ENCODE data around the gene PPARA. TPM values are rescaled to one million over a fixed set of nuclear protein-coding genes. Genes with fewer than 3 reads are reported as not detected.

The PPARA gene
- total and polyA plus RNA-seq, 9 of the 15 experiments (the other 6 are each of a cell fraction or from before 2014, with no cell fraction given) = 0.64 to 5.3 (median 3.5) TPM

- FAIRE-seq (no peak), ATAC-seq (no peak), DNase-seq (ENCODE audit: extremely low read depth in 1 of 4, low spot score in 3 of 4) (no peak)
- ChIA-PET POLR2A (interaction anchor here (0.6 kb wide), 1 partner anchor 12 kb away, joined by 3 read pairs; no protein-coding TSS in a partner anchor), CTCF (ENCODE audit: low intra/inter-chr PET ratio) (no interaction called here)
- intact Hi-C loops (cut with micrococcal nuclease) = loop anchor here (5.0 kb wide), 1 partner anchor 164 kb away; the partner anchor contains the start of gene GTSE1
- Histone ChIP-seq H3K79me2 (ENCODE audit: control insufficient read depth, insufficient read depth, low read length) (no peaks in the 10 kb centered on the region), H3K27me3 (ENCODE audit: control insufficient read depth in 2 of 2, insufficient read depth in 2 of 2, low read length in 2 of 2) (no peaks in the 10 kb centered on the region), H3K36me3 (ENCODE audit: control insufficient read depth, insufficient read depth, low read length) (no peaks in the 10 kb centered on the region), H3K4me1 (replicated peaks in 1 of 2; ENCODE audit: control insufficient read depth in 2 of 2, insufficient read depth in 2 of 2, low read length in 2 of 2) (peaks cover 0 to 53% of the 10 kb centered on the region in 2 experiments; a peak in 2 of 5 replicates), H3K4me2 (ENCODE audit: insufficient read depth, low read length) (no peak overlapping the region), H4K20me1 (replicated peaks; ENCODE audit: control insufficient read depth, insufficient read depth, low read length) (no peaks in the 10 kb centered on the region), H3K9ac (ENCODE audit: insufficient read depth in 1 of 2, low read depth in 2 of 2, low read length in 2 of 2) (no peak overlapping the region; a peak in 1 of 4 replicates), H3K27ac (ENCODE audit: extremely low read depth, low read depth, low read length) (no peak overlapping the region), H3K9me1 (ENCODE audit: control insufficient read depth, insufficient read depth, low read length) (no peaks in the 10 kb centered on the region), H3K4me3 (no peak overlapping the region), H3K9me3 (replicated peaks; ENCODE audit: control insufficient read depth, insufficient read depth, low read depth, low read length) (no peaks in the 10 kb centered on the region), H2AFZ (ENCODE audit: low read depth, low read length) (no peak overlapping the region)
- no TSS peak for BruUV-seq (replicated peaks)
- in situ Hi-C loops (cut with MboI) = no loop called here
- WGBS (ENCODE audit: insufficient coverage, low coverage, missing lambda C conversion rate) = 41% methylated on average over 3 of the region's 4 CpGs
- no peak for TF ChIP-seq FUS (optimal IDR thresholded peaks at IDR 0.05; ENCODE audit: low read depth, low read length)
These were observed 16.8 kb upstream of the PPARA start for GRCh38 chr22:46133588-46133855.

GRCh38 chr22:46134111-46134705, 16.1 kb upstream of the PPARA start:
- intact Hi-C loops (cut with micrococcal nuclease) = loop anchor here (5.0 kb wide), 1 partner anchor 163 kb away; the partner anchor contains the start of gene GTSE1
- WGBS (ENCODE audit: insufficient coverage, low coverage, missing lambda C conversion rate) = 29% methylated on average over 10 of the region's 15 CpGs
- no peak overlapping the region for H2AFZ ChIP-seq (ENCODE audit: low read depth, low read length)
- H3K9me3 ChIP-seq (replicated peaks; ENCODE audit: control insufficient read depth, insufficient read depth, low read depth, low read length) = no peaks in the 10 kb centered on the region
- no peak overlapping the region for H3K4me2 ChIP-seq (ENCODE audit: insufficient read depth, low read length)
- H3K27me3 ChIP-seq (ENCODE audit: control insufficient read depth in 2 of 2, insufficient read depth in 2 of 2, low read length in 2 of 2) = no peaks in the 10 kb centered on the region
- H3K36me3 ChIP-seq (ENCODE audit: control insufficient read depth, insufficient read depth, low read length) = no peaks in the 10 kb centered on the region
- no peaks in the 10 kb centered on the region for H3K9me1 ChIP-seq (ENCODE audit: control insufficient read depth, insufficient read depth, low read length)
- ChIA-PET CTCF (ENCODE audit: low intra/inter-chr PET ratio) (interaction anchor here (0.6 kb wide), 1 partner anchor 250 kb away, joined by 3 read pairs; no protein-coding TSS in a partner anchor), POLR2A (interaction anchor here (0.6 to 1.3 kb wide), 3 partner anchors 9 to 12 kb away, joined by 3 to 5 read pairs (median 3); no protein-coding TSS in a partner anchor)
- no peaks in the 10 kb centered on the region for H3K79me2 ChIP-seq (ENCODE audit: control insufficient read depth, insufficient read depth, low read length)
- H3K4me1 ChIP-seq (replicated peaks in 1 of 2; ENCODE audit: control insufficient read depth in 2 of 2, insufficient read depth in 2 of 2, low read length in 2 of 2) = peaks cover 0 to 46% of the 10 kb centered on the region in 2 experiments; a peak in 2 of 5 replicates
- no peak for DNase-seq (ENCODE audit: extremely low read depth in 1 of 4, low spot score in 3 of 4)
- H4K20me1 ChIP-seq (replicated peaks; ENCODE audit: control insufficient read depth, insufficient read depth, low read length) = no peaks in the 10 kb centered on the region
- no peak overlapping the region for H3K27ac ChIP-seq (ENCODE audit: extremely low read depth, low read depth, low read length)
- BruUV-seq (replicated peaks) = no TSS peak
- FAIRE-seq = no peak
- in situ Hi-C loops (cut with MboI) = no loop called here
- no peak overlapping the region for H3K9ac ChIP-seq (ENCODE audit: insufficient read depth in 1 of 2, low read depth in 2 of 2, low read length in 2 of 2)
- no peak for ATAC-seq
- H3K4me3 ChIP-seq = no peak overlapping the region
- no peak for TF ChIP-seq ARID1B (IDR thresholded peaks at IDR 0.05)
- TF ChIP-seq, protein P1, sequence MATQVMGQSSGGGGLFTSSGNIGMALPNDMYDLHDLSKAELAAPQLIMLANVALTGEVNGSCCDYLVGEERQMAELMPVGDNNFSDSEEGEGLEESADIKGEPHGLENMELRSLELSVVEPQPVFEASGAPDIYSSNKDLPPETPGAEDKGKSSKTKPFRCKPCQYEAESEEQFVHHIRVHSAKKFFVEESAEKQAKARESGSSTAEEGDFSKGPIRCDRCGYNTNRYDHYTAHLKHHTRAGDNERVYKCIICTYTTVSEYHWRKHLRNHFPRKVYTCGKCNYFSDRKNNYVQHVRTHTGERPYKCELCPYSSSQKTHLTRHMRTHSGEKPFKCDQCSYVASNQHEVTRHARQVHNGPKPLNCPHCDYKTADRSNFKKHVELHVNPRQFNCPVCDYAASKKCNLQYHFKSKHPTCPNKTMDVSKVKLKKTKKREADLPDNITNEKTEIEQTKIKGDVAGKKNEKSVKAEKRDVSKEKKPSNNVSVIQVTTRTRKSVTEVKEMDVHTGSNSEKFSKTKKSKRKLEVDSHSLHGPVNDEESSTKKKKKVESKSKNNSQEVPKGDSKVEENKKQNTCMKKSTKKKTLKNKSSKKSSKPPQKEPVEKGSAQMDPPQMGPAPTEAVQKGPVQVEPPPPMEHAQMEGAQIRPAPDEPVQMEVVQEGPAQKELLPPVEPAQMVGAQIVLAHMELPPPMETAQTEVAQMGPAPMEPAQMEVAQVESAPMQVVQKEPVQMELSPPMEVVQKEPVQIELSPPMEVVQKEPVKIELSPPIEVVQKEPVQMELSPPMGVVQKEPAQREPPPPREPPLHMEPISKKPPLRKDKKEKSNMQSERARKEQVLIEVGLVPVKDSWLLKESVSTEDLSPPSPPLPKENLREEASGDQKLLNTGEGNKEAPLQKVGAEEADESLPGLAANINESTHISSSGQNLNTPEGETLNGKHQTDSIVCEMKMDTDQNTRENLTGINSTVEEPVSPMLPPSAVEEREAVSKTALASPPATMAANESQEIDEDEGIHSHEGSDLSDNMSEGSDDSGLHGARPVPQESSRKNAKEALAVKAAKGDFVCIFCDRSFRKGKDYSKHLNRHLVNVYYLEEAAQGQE (IDR thresholded peaks at IDR 0.05; ENCODE audit: borderline replicate concordance) = peak; percentile 34; the same call in 1 of the 2 replicates
- TF ChIP-seq, protein P1 (CRISPR knock-in tag; IDR thresholded peaks at IDR 0.05; ENCODE audit: low read depth) = no peak
- TF ChIP-seq FOS (IDR thresholded peaks at IDR 0.05; ENCODE audit: extremely low read depth, insufficient read length) = no peak
- peak in 1 of 2 experiments; percentile 29; a peak in 2 of 4 replicates for TF ChIP-seq RAD21 (CRISPR knock-in tag; conservative IDR thresholded peaks at IDR 0.05 in 1 of 2, IDR thresholded peaks at IDR 0.05 in 1 of 2)

All from K562 (cell line).